H1 (cell line): ENCODE results near the gene NUTM2D. TPM values are rescaled to one million over a fixed set of nuclear protein-coding genes. Genes with fewer than 3 reads are reported as not detected.
"Not testable (repeated sequence)": the region's sequence is repeated elsewhere in the genome, so short reads cannot be mapped to it uniquely, and the experiment has no call there.

Experiments
- CTCF ChIA-PET: fragments of 300-600 bp; sonication (Branson Sonifier 250); formaldehyde crosslinking; loops from one replicate; lab custom pipeline; 2021; ENCODE audit not compliant: partially characterized antibody; lab: Charles Lee
- POLR2A ChIA-PET: fragments of 300-600 bp; sonication (Branson Sonifier 250); formaldehyde crosslinking; loops from one replicate; lab custom pipeline; 2021; ENCODE audit warnings: inconsistent platforms; ENCODE audit not compliant: partially characterized antibody; lab: Charles Lee
- DNase-seq, 2 experiments: peaks; one replicate each; pipeline versions ENCODE4 v3.0.0 to v3.0.0-alpha.2; 2010 to 2022; ENCODE audit warnings: low spot score in 2 of 2, low read depth in 1 of 2, mixed read lengths in 1 of 2
- FAIRE-seq: peaks from 2 replicates; lab custom pipeline; 2011; peaks lifted over from hg19 to GRCh38; lab: Jason Lieb, UNC
- H2AFZ ChIP-seq: 2 replicates; pipeline ENCODE4 v1.8.1; 2012; ENCODE audit warnings: low read length, inconsistent platforms
- H2AK5ac ChIP-seq: 2 replicates; pipeline ENCODE4 v1.6.1; 2013; ENCODE audit warnings: low read depth, low read length
- H2BK120ac ChIP-seq: replicated peaks from 2 replicates; pipeline ENCODE3; 2013; ENCODE audit warnings: low read depth, low read length, inconsistent platforms
- H2BK12ac ChIP-seq: 2 replicates; pipeline ENCODE4 v1.6.1; 2013; ENCODE audit warnings: low read depth, low read length
- H2BK15ac ChIP-seq: 2 replicates; pipeline ENCODE4 v1.6.1; 2013; ENCODE audit warnings: low read length
- H2BK20ac ChIP-seq: 2 replicates; pipeline ENCODE4 v1.6.1; 2013; ENCODE audit warnings: low read length
- H2BK5ac ChIP-seq: 2 replicates; pipeline ENCODE4 v1.6.1; 2013; ENCODE audit warnings: low read depth, low read length
- H3K14ac ChIP-seq: 2 replicates; pipeline ENCODE4 v1.6.1; 2013; ENCODE audit warnings: inconsistent platforms; ENCODE audit not compliant: insufficient read length
- H3K18ac ChIP-seq: 2 replicates; pipeline ENCODE4 v1.6.1; 2013; ENCODE audit warnings: low read length; ENCODE audit errors: extremely low read depth
- H3K23ac ChIP-seq: 2 replicates; pipeline ENCODE4 v1.6.1; 2013; ENCODE audit warnings: inconsistent platforms; ENCODE audit not compliant: insufficient read length
- H3K23me2 ChIP-seq: 2 replicates; pipeline ENCODE4 v1.6.1; 2013; ENCODE audit warnings: low read depth, low read length
- H3K27ac ChIP-seq: 2 replicates; pipeline ENCODE4 v1.6.1; 2011; ENCODE audit warnings: low read depth, low read length, inconsistent platforms
- H3K27me3 ChIP-seq, 4 experiments: replicated peaks in 1 of 4; 1 replicate in 1 of 4; 2 replicates in 3 of 4; pipeline versions ENCODE4 v1.6.1 to v1.8.1; 2011 to 2013; ENCODE audit warnings: low read length in 3 of 4, mild to moderate bottlenecking in 3 of 4, inconsistent platforms in 2 of 4, mixed read lengths in 2 of 4, moderate library complexity in 1 of 4; ENCODE audit not compliant: control insufficient read depth in 3 of 4, insufficient read depth in 3 of 4; ENCODE audit errors: extremely low read depth in 1 of 4
- H3K36me3 ChIP-seq, 4 experiments: 2 replicates each; pipeline versions ENCODE4 v1.6.1 to v1.8.1; 2011 to 2013; ENCODE audit warnings: mild to moderate bottlenecking in 4 of 4, low read length in 3 of 4, moderate library complexity in 2 of 4, control low read depth in 1 of 4, inconsistent platforms in 1 of 4; ENCODE audit not compliant: insufficient read depth in 4 of 4, control insufficient read depth in 2 of 4
- H3K4ac ChIP-seq: replicated peaks from 2 replicates; pipeline ENCODE3; 2013; ENCODE audit warnings: low read length, low read depth, mixed read lengths, inconsistent platforms; ENCODE audit not compliant: insufficient read length
- H3K4me1 ChIP-seq, 4 experiments: replicated peaks in 1 of 4; 1 replicate in 1 of 4; 2 replicates in 3 of 4; pipeline versions ENCODE4 v1.6.1 to v1.8.1; 2011 to 2013; ENCODE audit warnings: low read length in 3 of 4, inconsistent platforms in 2 of 4, mixed read lengths in 1 of 4; ENCODE audit not compliant: insufficient read depth in 4 of 4, control insufficient read depth in 3 of 4
- H3K4me2 ChIP-seq, 2 experiments: 2 replicates each; pipeline versions ENCODE4 v1.6.1 to v1.8.1; 2011 to 2013; ENCODE audit warnings: low read depth in 2 of 2, low read length in 2 of 2, control low read depth in 1 of 2, inconsistent platforms in 1 of 2, mild to moderate bottlenecking in 1 of 2; ENCODE audit not compliant: insufficient read depth in 1 of 2
- H3K4me3 ChIP-seq, 4 experiments: fragments of 200-600, 300-600 bp in 1 of 4; sonication (generic), shearing (Covaris generic), sonication (Bioruptor Twin) in 1 of 4; 2 replicates each; pipeline versions ENCODE4 v1.5.1 to v1.8.1; 2011 to 2016; ENCODE audit warnings: low read length in 4 of 4, low read depth in 3 of 4, control low read depth in 2 of 4, inconsistent platforms in 2 of 4, mild to moderate bottlenecking in 2 of 4, mixed read lengths in 1 of 4, moderate library complexity in 1 of 4; ENCODE audit not compliant: insufficient read depth in 2 of 4; ENCODE audit errors: extremely low read depth in 1 of 4
- H3K56ac ChIP-seq: replicated peaks from 2 replicates; pipeline ENCODE3; 2013; ENCODE audit warnings: low read depth, mild to moderate bottlenecking, mixed read lengths, low read length, inconsistent platforms; ENCODE audit not compliant: insufficient read length
- H3K79me1 ChIP-seq: 2 replicates; pipeline ENCODE4 v1.6.1; 2013; ENCODE audit warnings: low read depth, low read length, control low read depth
- H3K79me2 ChIP-seq, 2 experiments: 2 replicates each; pipeline versions ENCODE4 v1.6.1 to v1.8.1; 2012 to 2013; ENCODE audit warnings: low read length in 2 of 2, mild to moderate bottlenecking in 2 of 2, inconsistent platforms in 1 of 2; ENCODE audit not compliant: insufficient read depth in 2 of 2, control insufficient read depth in 1 of 2
- H3K9ac ChIP-seq, 4 experiments: replicated peaks in 1 of 4; 1 replicate in 1 of 4; 2 replicates in 3 of 4; pipeline versions ENCODE4 v1.6.1 to v1.8.1; 2011 to 2013; ENCODE audit warnings: low read depth in 3 of 4, low read length in 3 of 4, control low read depth in 2 of 4, mild to moderate bottlenecking in 2 of 4, moderate library complexity in 2 of 4, inconsistent platforms in 1 of 4; ENCODE audit errors: extremely low read depth in 1 of 4
- H3K9me3 ChIP-seq, 2 experiments: 2 replicates each; pipeline versions ENCODE4 v1.6.1 to v1.8.1; 2012 to 2013; ENCODE audit warnings: mild to moderate bottlenecking in 2 of 2, moderate library complexity in 2 of 2, control low read depth in 1 of 2, inconsistent platforms in 1 of 2, low read depth in 1 of 2, low read length in 1 of 2, mixed read lengths in 1 of 2; ENCODE audit not compliant: insufficient read depth in 2 of 2
- H4K20me1 ChIP-seq, 2 experiments: replicated peaks in 1 of 2; 2 replicates each; pipeline versions ENCODE3 to v1.8.1; 2011 to 2013; ENCODE audit warnings: inconsistent platforms in 2 of 2, low read length in 2 of 2, mild to moderate bottlenecking in 1 of 2; ENCODE audit not compliant: insufficient read depth in 2 of 2, control insufficient read depth in 1 of 2
- H4K5ac ChIP-seq: 2 replicates; pipeline ENCODE4 v1.6.1; 2013; ENCODE audit warnings: low read length, low read depth, mixed read lengths, inconsistent platforms; ENCODE audit not compliant: insufficient read length
- H4K8ac ChIP-seq: 2 replicates; pipeline ENCODE4 v1.8.0; 2013; ENCODE audit warnings: mild to moderate bottlenecking, moderate library complexity, low read length, inconsistent platforms; ENCODE audit not compliant: insufficient read depth; ENCODE audit errors: extremely low read depth
- H4K91ac ChIP-seq: replicated peaks from 2 replicates; pipeline ENCODE3; 2013; ENCODE audit warnings: low read length, mixed read lengths, inconsistent platforms; ENCODE audit not compliant: insufficient read length
- WGBS, 2 experiments: shearing (Covaris generic) in 1 of 2; methylation state at CpG; one replicate each; pipeline versions ENCODE4 v1.1.6 to v1.1.7; 2013 to 2015; ENCODE audit warnings: low lambda C conversion rate in 2 of 2, mixed read lengths in 2 of 2, inconsistent platforms in 1 of 2, low coverage in 1 of 2, missing lambda C conversion rate in 1 of 2; ENCODE audit not compliant: insufficient replicate concordance in 2 of 2, insufficient coverage in 1 of 2, insufficient read length in 1 of 2; ENCODE audit errors: extremely low coverage in 1 of 2, missing lambda C conversion rate in 1 of 2; 5-methylcytosine and 5-hydroxymethylcytosine counted together
- polyA plus RNA-seq, 7 experiments: library from polyadenylated mRNA; depleted of rRNA in 3 of 7; stranded (reverse) in 5 of 7; unstranded in 2 of 7; fragments of >200 nt in 5 of 7; fragments of 200-250 nt in 2 of 7; gene quantifications; 1 replicate in 5 of 7; 2 replicates in 1 of 7; 4 replicates in 1 of 7; pipeline versions ENCODE4 v1.2.1 to v1.2.3, GENCODE V29; 2011 to 2013; ENCODE audit warnings: missing spikeins in 2 of 7, mixed read lengths in 2 of 7
- total RNA-seq: library from RNA; stranded (reverse); fragmentation: NEBNext Ultra II Directional; extraction: Animal tissue kit (Norgen Biotek cat#: 25700); gene quantifications from 2 replicates; pipeline ENCODE4 v1.2.1, GENCODE V29; 2021

Gene NUTM2D
- total and polyA plus RNA-seq, 2 of the 8 experiments (the other 6 are each of a cell fraction or from before 2014, with no cell fraction given), result 0.76 to 2.2 TPM

DNA sequence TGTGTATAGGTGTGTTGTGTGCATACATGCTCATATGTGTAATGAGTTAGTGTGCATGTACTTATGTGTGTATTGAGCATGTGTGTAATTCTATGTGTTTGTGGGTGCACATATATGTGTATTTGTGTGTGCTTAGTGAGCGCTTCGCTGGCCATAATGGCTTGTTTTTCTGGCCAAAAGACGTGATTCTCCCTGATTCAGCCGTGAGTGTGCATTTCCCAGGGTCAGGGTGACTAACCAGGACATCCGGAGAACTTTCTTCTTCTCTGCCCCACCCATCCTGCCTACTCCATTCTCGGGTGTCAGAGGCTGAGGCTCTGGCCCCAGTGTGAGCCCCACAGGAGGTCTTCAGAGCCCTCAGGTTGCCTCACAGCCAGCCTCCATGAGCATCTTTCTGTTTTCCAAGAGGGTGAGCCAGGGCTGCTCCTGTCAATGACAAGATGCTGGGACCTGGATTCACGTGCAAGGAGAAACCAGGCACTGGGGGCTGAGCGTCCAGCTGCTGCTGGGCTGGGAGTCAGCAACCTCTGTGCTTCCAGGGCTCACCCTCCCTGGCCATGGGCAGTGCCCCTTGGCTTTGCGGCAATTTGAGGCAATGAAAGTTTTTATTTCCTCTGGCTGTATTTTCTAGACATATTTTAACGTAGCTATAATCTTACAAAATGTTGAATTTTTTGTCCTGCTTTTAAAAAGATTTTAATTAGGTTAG lies 25.8 kb downstream of the NUTM2D start:
- H2BK12ac ChIP-seq, H4K20me1 ChIP-seq, H2BK15ac ChIP-seq, H3K23ac ChIP-seq, H2BK5ac ChIP-seq, H2BK120ac ChIP-seq, H3K14ac ChIP-seq, H3K36me3 ChIP-seq, DNase-seq, CTCF ChIA-PET, H3K18ac ChIP-seq, H3K9ac ChIP-seq, H3K79me1 ChIP-seq, H2BK20ac ChIP-seq, POLR2A ChIA-PET, H3K79me2 ChIP-seq, H3K23me2 ChIP-seq, H3K56ac ChIP-seq, H4K91ac ChIP-seq, FAIRE-seq, H3K4me1 ChIP-seq, H3K27me3 ChIP-seq, H4K8ac ChIP-seq, H2AFZ ChIP-seq, H3K9me3 ChIP-seq, H4K5ac ChIP-seq, H2AK5ac ChIP-seq, H3K4me2 ChIP-seq, H3K27ac ChIP-seq, H3K4ac ChIP-seq, H3K4me3 ChIP-seq: not testable (repeated sequence)
- 88% methylated on average over 9 of the region's 10 CpGs; no CpG with 5 or more reads in 1 of the 2 experiments for WGBS, 2 experiments

DNA sequence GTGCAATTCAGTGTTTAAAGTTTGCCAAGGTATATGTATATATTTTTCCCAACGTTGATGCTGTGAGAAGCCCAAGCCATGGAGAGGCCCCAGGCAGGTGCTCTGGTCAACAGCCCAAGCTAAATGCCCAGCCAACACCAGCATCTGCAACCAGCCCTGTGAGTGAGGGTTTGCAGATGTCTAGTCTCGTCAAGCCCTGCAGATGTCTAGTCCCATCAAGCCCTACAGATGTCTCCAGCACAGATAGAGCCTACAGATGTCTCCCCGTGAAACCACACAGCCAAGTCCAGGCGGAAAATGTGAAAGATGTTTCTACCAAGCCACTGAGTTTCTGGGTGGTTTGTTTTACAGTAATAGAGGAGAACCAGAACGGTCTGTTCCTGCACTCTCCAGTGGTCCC lies 26.7 kb downstream of the NUTM2D start:
- H4K91ac ChIP-seq, H3K9me3 ChIP-seq, H3K23me2 ChIP-seq, H3K18ac ChIP-seq, POLR2A ChIA-PET, FAIRE-seq, H2BK15ac ChIP-seq, H3K4me3 ChIP-seq, H4K20me1 ChIP-seq, H3K4me1 ChIP-seq, H2BK20ac ChIP-seq, H3K27me3 ChIP-seq, H3K56ac ChIP-seq, H3K14ac ChIP-seq, H3K9ac ChIP-seq, H3K4me2 ChIP-seq, H3K79me1 ChIP-seq, DNase-seq, H2BK12ac ChIP-seq, H2AFZ ChIP-seq, H3K27ac ChIP-seq, H3K79me2 ChIP-seq, H2BK120ac ChIP-seq, H2AK5ac ChIP-seq, H4K5ac ChIP-seq, H3K4ac ChIP-seq, H3K23ac ChIP-seq, H4K8ac ChIP-seq, H2BK5ac ChIP-seq, H3K36me3 ChIP-seq, CTCF ChIA-PET: not testable (repeated sequence)
- WGBS, 2 experiments, result 90% methylated on average over 5 of the region's 5 CpGs; no CpG with 5 or more reads in 1 of the 2 experiments
